Endothelial cell (in vitro differentiated cells): ENCODE data around the gene PPM1D. TPM values are rescaled to one million over a fixed set of nuclear protein-coding genes. Genes with fewer than 3 reads are reported as not detected.
"Not testable (repeated sequence)": the region's sequence is repeated elsewhere in the genome, so short reads cannot be mapped to it uniquely, and the experiment has no call there.

Experiments
- DNase-seq: peaks from one replicate; pipeline ENCODE4 v3.0.0; 2021; ENCODE audit warnings: low spot score
- H3K27ac Mint-ChIP-seq: one replicate; pipeline ENCODE4 v1.8.0; 2021; ENCODE audit warnings: mixed read lengths, inconsistent platforms; ENCODE audit not compliant: unreplicated experiment
- H3K27me3 Mint-ChIP-seq: one replicate; pipeline ENCODE4 v1.8.0; 2021; ENCODE audit warnings: mild to moderate bottlenecking, moderate library complexity, mixed read lengths, inconsistent platforms; ENCODE audit not compliant: unreplicated experiment
- H3K36me3 Mint-ChIP-seq: one replicate; pipeline ENCODE4 v1.8.0; 2021; ENCODE audit warnings: mild to moderate bottlenecking, low read depth, mixed read lengths, inconsistent platforms; ENCODE audit not compliant: unreplicated experiment
- H3K4me1 Mint-ChIP-seq: one replicate; pipeline ENCODE4 v1.8.0; 2021; ENCODE audit warnings: mild to moderate bottlenecking, mixed read lengths, inconsistent platforms; ENCODE audit not compliant: unreplicated experiment
- H3K4me3 Mint-ChIP-seq: one replicate; pipeline ENCODE4 v1.8.0; 2021; ENCODE audit warnings: mild to moderate bottlenecking, mixed read lengths, inconsistent platforms; ENCODE audit not compliant: unreplicated experiment
- H3K9me3 Mint-ChIP-seq: one replicate; pipeline ENCODE4 v1.8.0; 2021; ENCODE audit warnings: mixed read lengths, inconsistent platforms; ENCODE audit not compliant: unreplicated experiment
- CTCF ChIP-seq: fragments of 200-600 bp; sonication (generic); IDR thresholded peaks from one replicate; pipeline ENCODE4 v1.5.0; 2021; ENCODE audit warnings: antibody characterized with exemption; ENCODE audit not compliant: unreplicated experiment
- total RNA-seq: library from RNA; stranded (reverse); fragmentation: NEBNext Ultra II Directional; extraction: Animal tissue kit (Norgen Biotek cat#: 25700); gene quantifications from one replicate; pipeline ENCODE4 v1.2.1, GENCODE V29; 2021; ENCODE audit not compliant: unreplicated experiment

The PPM1D gene
- total RNA-seq, 1 donor from 2014 or later, result 14.6 TPM

GRCh38 chr17:60613325-60613724 lies 13.3 kb downstream of the PPM1D start:
- H3K9me3 Mint-ChIP-seq, result no peaks in the 10 kb centered on the region
- no peaks in the 10 kb centered on the region for H3K4me1 Mint-ChIP-seq

GRCh38 chr17:60613796-60614195 lies 13.8 kb downstream of the PPM1D start:
- H3K9me3 Mint-ChIP-seq, H3K4me1 Mint-ChIP-seq, DNase-seq, H3K27ac Mint-ChIP-seq, H3K27me3 Mint-ChIP-seq, H3K36me3 Mint-ChIP-seq, H3K4me3 Mint-ChIP-seq: not testable (repeated sequence)

More at GRCh38 chr17:60613325-60613724, 13.3 kb downstream of the PPM1D start:
- Mint-ChIP-seq H3K4me3 (no peak overlapping the region), H3K27ac (no peak overlapping the region), H3K36me3 (peaks cover 8% of the 10 kb centered on the region), H3K27me3 (no peaks in the 10 kb centered on the region)
- no peak for TF ChIP-seq CTCF
- DNase-seq, result no peak

- H3K4me1 Mint-ChIP-seq, H3K27me3 Mint-ChIP-seq, DNase-seq, H3K36me3 Mint-ChIP-seq, H3K9me3 Mint-ChIP-seq, H3K27ac Mint-ChIP-seq, H3K4me3 Mint-ChIP-seq: not testable (repeated sequence)
These were observed 14.3 kb downstream of the PPM1D start for GRCh38 chr17:60614247-60614646.

- no peak for TF ChIP-seq CTCF
- Mint-ChIP-seq H3K27me3 (no peaks in the 10 kb centered on the region), H3K4me3 (no peak overlapping the region), H3K27ac (no peak overlapping the region), H3K4me1 (peaks cover 10% of the 10 kb centered on the region), H3K9me3 (no peaks in the 10 kb centered on the region), H3K36me3 (peaks cover 8% of the 10 kb centered on the region)
- no peak for DNase-seq
These were observed 15.1 kb downstream of the PPM1D start for GRCh38 chr17:60615108-60615507.

GRCh38 chr17:60615840-60616239 lies 15.8 kb downstream of the PPM1D start:
- H3K9me3 Mint-ChIP-seq, result no peaks in the 10 kb centered on the region
- DNase-seq, result no peak
- no peak overlapping the region for H3K27ac Mint-ChIP-seq
- peaks cover 10% of the 10 kb centered on the region for H3K4me1 Mint-ChIP-seq
- H3K4me3 Mint-ChIP-seq, result no peak overlapping the region
- no peaks in the 10 kb centered on the region for H3K27me3 Mint-ChIP-seq
- peaks cover 8% of the 10 kb centered on the region for H3K36me3 Mint-ChIP-seq
- no peak for TF ChIP-seq CTCF

- no peaks in the 10 kb centered on the region for H3K27me3 Mint-ChIP-seq
- H3K36me3 Mint-ChIP-seq, result peaks cover 8% of the 10 kb centered on the region
- DNase-seq, result no peak
- no peaks in the 10 kb centered on the region for H3K9me3 Mint-ChIP-seq
- H3K4me1 Mint-ChIP-seq, result peaks cover 10% of the 10 kb centered on the region
- no peak for TF ChIP-seq CTCF
- H3K4me3 Mint-ChIP-seq, result no peak overlapping the region
- H3K27ac Mint-ChIP-seq, result no peak overlapping the region
These were observed 18.1 kb downstream of the PPM1D start for GRCh38 chr17:60618080-60618479.
